Colonic mucosa (tissue), 4 donors: ENCODE measurements around the gene CELSR1. TPM values are rescaled to one million over a fixed set of nuclear protein-coding genes. Genes with fewer than 3 reads are reported as not detected.
A peak's percentile ranks its signal among the peaks of the same experiment; 100 is the strongest.

ENCODE experiments used
- DNase-seq: peaks from one replicate; pipeline ENCODE4 v3.0.0-alpha.2; 2020
- H3K27ac ChIP-seq: fragments of 200-600 bp; one replicate; pipeline ENCODE4 v1.8.0; 2021
- H3K27me3 ChIP-seq: fragments of 200-600 bp; one replicate; pipeline ENCODE4 v1.8.0; 2021
- H3K36me3 ChIP-seq: fragments of 200-600 bp; one replicate; pipeline ENCODE4 v1.8.0; 2021
- H3K4me1 ChIP-seq: fragments of 200-600 bp; one replicate; pipeline ENCODE4 v1.8.0; 2021; ENCODE audit warnings: mild to moderate bottlenecking
- H3K4me3 ChIP-seq: fragments of 200-600 bp; one replicate; pipeline ENCODE4 v1.8.0; 2021
- H3K9ac ChIP-seq, 2 donors: one replicate each; pipeline ENCODE4 v1.7.0; 2013; ENCODE audit warnings: control low read depth in 2 of 2, low read depth in 2 of 2, low read length in 2 of 2
- H3K9me3 ChIP-seq: fragments of 200-600 bp; one replicate; pipeline ENCODE4 v1.8.0; 2021
- CTCF ChIP-seq: fragments of 200-600 bp; IDR thresholded peaks from one replicate; pipeline ENCODE4 v1.8.0; 2022; ENCODE audit warnings: antibody characterized with exemption, mild to moderate bottlenecking
- intact Hi-C: fragments of 100-400 bp; cut with DNase I; formaldehyde crosslinking; loops from one replicate; pipeline ENCODE4 v1.14.1; 2022
- total RNA-seq, 2 donors: library from RNA; stranded (reverse); fragmentation: NEBNext Ultra II Directional in 1 of 2; extraction: Animal tissue kit (Norgen Biotek cat#: 25700) in 1 of 2; gene quantifications; one replicate each; pipeline ENCODE4 v1.2.1, GENCODE V29; 2021
- donor health status: healthy.
- donor health status: DM: no; HTN: no; CAD: no.
- donor health status: DM: no; HTN: no; CAD: no.

CELSR1 gene
- total RNA-seq, 2 donors from 2014 or later: 2.7 to 7.8 TPM

- Histone ChIP-seq H3K27me3 (no peaks in the 10 kb centered on the region), H3K9ac (no peak overlapping the region), H3K4me1 (no peaks in the 10 kb centered on the region), H3K4me3 (no peak overlapping the region), H3K27ac (peak overlapping the region; percentile 9), H3K36me3 (no peaks in the 10 kb centered on the region), H3K9me3 (no peaks in the 10 kb centered on the region)
- intact Hi-C loops: loop anchor here (10.0 kb wide), 1 partner anchor 80 kb away; no protein-coding TSS in a partner anchor
- peak; percentile 44 for DNase-seq
- TF ChIP-seq CTCF: no peak
Observed at GRCh38 chr22:46444390-46444854, 93.0 kb downstream of the CELSR1 start.

GRCh38 chr22:46443850-46444389 lies 93.5 kb downstream of the CELSR1 start:
- intact Hi-C loops: loop anchor here (10.0 kb wide), 1 partner anchor 79 kb away; no protein-coding TSS in a partner anchor
- H3K36me3 ChIP-seq: no peaks in the 10 kb centered on the region
- H3K4me1 ChIP-seq: no peaks in the 10 kb centered on the region
- H3K9ac ChIP-seq: no peak overlapping the region
- H3K27ac ChIP-seq: peak overlapping the region; percentile 9
- H3K4me3 ChIP-seq: no peak overlapping the region
- TF ChIP-seq CTCF: no peak
- no peaks in the 10 kb centered on the region for H3K27me3 ChIP-seq
- H3K9me3 ChIP-seq: no peaks in the 10 kb centered on the region
- peak; percentile 59 for DNase-seq

- no peak for DNase-seq
- Histone ChIP-seq H3K27ac (no peak overlapping the region), H3K36me3 (no peaks in the 10 kb centered on the region), H3K9me3 (no peaks in the 10 kb centered on the region), H3K4me1 (no peaks in the 10 kb centered on the region), H3K9ac (no peak overlapping the region), H3K4me3 (no peak overlapping the region), H3K27me3 (no peaks in the 10 kb centered on the region)
- no peak for TF ChIP-seq CTCF
- intact Hi-C loops: loop anchor here (10.0 kb wide), 1 partner anchor 78 kb away; no protein-coding TSS in a partner anchor
Observed at GRCh38 chr22:46442217-46442853, 95.1 kb downstream of the CELSR1 start.

- no peaks in the 10 kb centered on the region for H3K27me3 ChIP-seq
- H3K9ac ChIP-seq: no peak overlapping the region
- no peaks in the 10 kb centered on the region for H3K9me3 ChIP-seq
- intact Hi-C loops: loop anchor here (10.0 kb wide), 1 partner anchor 75 kb away; no protein-coding TSS in a partner anchor
- H3K27ac ChIP-seq: no peak overlapping the region
- no peak for DNase-seq
- no peak for TF ChIP-seq CTCF
- H3K4me1 ChIP-seq: no peaks in the 10 kb centered on the region
- no peak overlapping the region for H3K4me3 ChIP-seq
- H3K36me3 ChIP-seq: no peaks in the 10 kb centered on the region
Observed at GRCh38 chr22:46439576-46440465, 97.6 kb downstream of the CELSR1 start.

GRCh38 chr22:46439111-46439510 lies 98.3 kb downstream of the CELSR1 start:
- H3K36me3 ChIP-seq: no peaks in the 10 kb centered on the region
- H3K4me3 ChIP-seq: no peak overlapping the region
- no peak for DNase-seq
- H3K27ac ChIP-seq: no peak overlapping the region
- no peak for TF ChIP-seq CTCF
- H3K4me1 ChIP-seq: no peaks in the 10 kb centered on the region
- intact Hi-C loops: no loop called here
- H3K9me3 ChIP-seq: no peaks in the 10 kb centered on the region
- no peak overlapping the region for H3K9ac ChIP-seq
- no peaks in the 10 kb centered on the region for H3K27me3 ChIP-seq
